ENCODE results near the gene KRTAP5-3.

The KRTAP5-3 gene

DNA sequence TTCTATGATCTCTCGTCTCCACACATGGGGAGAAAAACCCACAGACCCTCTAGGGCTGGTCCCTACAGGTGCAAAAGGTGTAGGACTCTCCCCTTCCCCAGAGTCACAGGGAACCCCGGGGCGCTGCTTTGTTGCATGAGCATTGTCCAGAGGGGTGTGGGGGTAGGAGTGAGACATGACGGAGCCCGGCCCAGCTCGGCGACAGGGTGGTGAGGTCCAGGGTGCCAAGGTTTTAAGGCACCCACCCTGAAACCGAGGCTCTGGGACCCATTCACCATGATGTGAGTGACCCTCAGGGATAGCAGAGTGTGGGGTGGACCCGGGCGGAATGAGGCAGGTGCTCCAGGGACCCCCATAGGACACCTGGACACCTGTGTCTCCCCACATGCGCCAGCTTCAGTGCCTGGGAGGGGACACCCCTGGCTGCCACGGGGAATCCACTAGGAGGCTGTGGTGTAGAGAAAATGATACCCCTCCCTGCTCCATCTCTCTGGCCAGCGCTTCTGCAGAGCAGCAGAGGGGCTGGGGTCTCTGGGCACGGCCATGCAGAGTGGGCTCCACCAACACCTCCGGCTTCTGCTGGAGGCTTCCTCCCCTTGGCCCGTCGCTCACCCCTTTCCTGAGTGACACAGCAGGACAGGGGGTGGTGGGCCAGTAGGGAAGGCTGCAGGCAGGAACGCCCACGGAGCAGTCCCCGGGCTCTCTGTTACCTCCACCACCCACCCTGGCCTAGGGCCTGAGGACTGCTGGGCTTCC is 36.5 kb upstream of the KRTAP5-3 start:
- in situ Hi-C loops (cut with MboI; ENCODE audit: low sequenced_read_pairs): no loop called here

DNA sequence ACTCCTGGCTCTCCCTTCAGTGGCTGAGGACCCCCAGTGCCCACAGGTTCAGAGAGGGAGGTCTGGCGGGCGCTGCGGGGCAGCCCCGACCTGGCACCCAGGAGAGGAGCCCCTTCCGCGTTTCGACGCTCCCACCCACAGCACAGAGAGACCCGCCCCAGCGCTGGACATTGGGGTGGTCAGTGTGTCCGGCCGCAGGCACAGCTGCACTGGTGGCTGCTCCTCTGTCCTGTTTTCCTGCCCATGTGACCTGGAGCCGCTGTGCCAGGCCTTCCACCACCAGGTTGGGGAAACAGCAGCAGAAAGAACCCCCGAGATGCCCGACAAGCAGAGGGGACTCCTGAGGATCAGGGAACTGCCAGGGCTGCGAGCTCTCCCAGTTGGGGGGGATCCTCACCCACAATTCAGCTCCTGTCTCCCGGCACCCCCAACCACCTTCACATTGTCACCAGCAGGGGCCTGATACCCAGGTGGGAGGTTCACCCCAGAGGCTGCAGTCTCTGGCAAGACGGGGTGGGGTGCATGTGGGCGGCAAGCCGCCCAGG is 35.0 kb upstream of the KRTAP5-3 start:
- in situ Hi-C loops (cut with MboI; ENCODE audit: low sequenced_read_pairs): no loop called here

DNA sequence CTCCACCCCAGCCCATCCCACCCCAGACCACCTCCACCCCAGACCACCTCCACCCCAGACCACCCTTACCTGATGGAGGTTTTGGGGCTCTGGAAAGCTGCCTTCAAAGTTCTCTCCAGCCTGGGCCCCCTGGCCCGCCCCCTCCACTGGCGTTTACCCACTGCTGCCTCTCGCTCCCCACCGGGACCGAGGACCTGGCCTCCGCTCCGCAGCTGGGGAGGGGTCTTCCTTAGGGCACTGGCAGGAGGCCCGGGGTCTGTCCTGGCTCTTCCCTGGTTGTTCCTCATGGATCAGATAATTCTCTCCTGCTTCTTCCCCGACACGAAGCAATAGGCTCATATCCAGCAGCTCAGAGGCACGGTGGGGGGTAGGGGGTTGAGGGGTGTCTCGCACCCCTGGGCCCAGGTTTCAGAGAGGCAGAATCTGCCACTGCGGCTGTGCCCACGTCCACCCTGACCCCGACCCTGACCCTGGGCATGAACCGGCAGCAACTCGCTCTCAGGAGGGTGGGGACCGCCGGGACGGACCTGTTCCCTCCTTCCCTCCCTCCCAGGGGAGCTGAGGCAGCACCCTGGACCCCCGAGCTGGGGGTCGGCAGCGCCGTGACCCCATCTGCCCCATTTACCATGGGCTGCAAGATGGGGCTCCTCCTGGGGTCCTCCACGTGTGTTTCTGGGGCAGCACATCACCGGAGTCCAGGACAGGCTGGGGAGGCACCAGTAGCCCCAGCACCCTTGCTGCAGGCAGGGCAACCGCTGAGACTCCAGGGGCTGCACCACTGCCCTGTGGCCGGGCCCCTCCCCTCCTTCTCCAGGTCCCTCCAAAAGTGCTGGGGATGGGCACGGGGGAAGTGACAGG is 34.3 kb upstream of the KRTAP5-3 start:
- in situ Hi-C loops (cut with MboI; ENCODE audit: low sequenced_read_pairs): no loop called here

DNA sequence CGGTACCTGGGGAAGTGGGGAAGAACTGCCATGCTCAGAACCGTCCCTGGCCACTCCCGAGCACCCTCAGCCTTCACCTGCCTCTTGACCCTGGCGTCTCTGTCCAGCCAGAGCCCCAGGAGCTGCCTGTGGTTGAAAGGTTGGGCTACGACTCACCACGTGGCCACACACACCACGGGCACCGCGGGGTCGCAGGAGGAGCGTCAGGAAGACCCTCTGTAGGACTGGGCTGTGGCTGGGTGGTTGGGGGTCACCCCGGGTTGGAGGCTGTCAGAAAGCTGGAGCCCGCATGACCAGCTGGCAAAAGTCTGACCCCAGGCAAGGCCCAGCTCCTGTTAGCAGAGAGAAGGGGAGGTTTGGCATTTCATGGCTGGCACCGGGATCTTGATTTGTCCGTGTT is 32.8 kb upstream of the KRTAP5-3 start:
- in situ Hi-C loops (cut with MboI; ENCODE audit: low sequenced_read_pairs): no loop called here

DNA sequence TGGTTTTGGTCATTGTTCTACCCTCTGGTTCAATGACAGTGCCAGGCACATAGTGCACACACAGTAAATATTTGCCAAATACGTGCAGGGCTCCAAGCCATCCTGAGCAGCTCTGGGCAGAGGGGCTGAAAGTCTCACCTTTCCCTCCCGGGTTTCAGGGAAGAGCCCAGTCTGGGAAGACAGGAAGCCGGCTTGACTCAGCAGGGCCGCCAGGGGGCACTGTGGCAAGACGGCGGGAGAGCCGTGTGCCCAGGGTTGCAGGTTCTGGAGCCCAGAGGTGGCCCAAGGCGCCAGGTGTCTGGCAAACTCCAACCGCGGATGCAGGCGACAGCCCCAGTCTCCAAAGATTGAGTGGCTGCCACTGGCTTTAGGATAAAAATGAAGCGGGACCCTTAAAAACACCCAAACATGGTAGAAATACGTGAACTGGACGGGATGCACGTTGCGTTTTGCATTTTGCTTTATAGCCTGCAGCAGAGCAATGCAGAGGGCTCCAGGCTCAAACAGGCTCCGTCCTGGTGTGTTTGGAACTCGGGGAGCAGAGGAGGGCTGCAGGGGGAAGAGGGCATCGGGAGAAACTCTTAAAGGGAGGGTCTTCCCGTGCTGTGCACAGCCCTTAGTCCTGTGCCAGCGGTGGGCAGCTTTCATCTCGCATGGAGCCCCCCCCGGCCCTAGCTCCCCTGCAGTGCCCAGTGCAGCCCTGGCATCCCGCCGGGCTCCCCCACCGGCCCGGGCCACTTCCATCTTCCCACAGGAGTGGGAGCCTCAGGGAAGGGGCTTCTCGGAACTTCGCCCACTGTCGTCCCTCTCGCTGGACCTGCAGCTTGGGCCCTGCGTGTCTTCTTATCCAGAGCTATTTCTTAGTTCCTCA is 32.0 kb upstream of the KRTAP5-3 start:
- in situ Hi-C loops (cut with MboI; ENCODE audit: low sequenced_read_pairs): no loop called here

DNA sequence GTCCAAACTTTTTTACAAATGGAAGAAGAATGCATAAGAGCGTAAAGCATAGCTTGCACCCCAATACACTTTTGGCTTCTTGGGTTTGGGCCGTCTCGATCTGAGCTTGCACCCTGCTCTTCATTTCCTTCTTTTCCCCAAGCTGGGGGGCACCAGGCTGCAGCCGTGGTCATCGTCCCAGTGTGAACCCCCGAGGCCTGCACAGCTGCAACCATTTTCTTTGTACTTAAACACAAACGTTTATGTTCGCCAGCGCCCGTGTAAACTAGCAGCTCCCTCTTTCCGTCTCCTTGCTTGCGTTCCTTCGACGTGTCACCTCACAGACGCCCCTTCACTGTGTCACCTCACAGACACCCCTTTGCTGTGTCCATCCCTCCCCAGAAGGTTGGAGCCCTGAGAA is 31.4 kb upstream of the KRTAP5-3 start:
- in situ Hi-C loops (cut with MboI; ENCODE audit: low sequenced_read_pairs): no loop called here

DNA sequence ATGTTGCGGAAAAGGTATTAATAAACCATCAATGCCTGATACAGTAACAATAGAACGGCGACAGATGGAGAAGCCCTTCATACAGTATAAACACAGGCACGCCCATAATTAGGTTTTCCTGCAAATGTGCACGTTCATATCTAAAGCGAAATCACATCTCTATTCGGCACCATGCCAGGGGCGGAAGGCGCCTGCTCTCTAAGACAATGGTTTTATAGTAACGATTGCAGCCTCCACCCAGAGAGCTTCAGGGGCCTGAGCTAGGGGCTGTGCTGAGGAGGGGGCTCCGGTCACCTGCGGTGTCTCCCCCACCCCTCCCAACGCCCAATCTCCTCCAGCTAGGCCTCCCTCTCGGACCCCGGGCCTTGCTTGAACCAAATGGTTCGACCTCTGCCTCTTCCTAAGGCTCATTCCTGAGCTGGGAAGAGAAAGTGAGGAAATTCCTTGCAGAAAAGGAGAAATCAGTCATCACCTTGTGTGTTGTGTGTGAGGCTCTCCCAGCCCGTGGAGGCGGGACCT is 30.9 kb upstream of the KRTAP5-3 start:
- in situ Hi-C loops (cut with MboI; ENCODE audit: low sequenced_read_pairs): no loop called here

DNA sequence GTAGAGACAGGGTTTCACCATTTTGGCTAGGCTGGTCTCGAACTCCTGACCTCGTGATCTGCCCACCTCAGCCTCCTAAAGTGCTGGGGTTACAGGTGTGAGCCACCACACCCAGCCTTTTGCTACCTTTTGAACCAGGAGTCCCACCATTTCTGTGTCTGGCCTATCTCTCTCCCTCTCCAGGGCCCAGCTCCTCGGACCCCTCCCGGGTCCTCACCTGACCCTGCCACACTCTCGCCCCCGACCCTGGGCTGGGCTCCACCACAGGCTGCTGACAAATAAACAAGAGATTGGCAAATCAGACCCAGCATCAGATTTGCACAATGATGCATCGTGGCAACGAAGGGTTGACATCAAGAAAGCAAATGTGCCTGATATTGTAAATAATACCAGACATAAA is 30.1 kb upstream of the KRTAP5-3 start:
- in situ Hi-C loops (cut with MboI; ENCODE audit: low sequenced_read_pairs): no loop called here

DNA sequence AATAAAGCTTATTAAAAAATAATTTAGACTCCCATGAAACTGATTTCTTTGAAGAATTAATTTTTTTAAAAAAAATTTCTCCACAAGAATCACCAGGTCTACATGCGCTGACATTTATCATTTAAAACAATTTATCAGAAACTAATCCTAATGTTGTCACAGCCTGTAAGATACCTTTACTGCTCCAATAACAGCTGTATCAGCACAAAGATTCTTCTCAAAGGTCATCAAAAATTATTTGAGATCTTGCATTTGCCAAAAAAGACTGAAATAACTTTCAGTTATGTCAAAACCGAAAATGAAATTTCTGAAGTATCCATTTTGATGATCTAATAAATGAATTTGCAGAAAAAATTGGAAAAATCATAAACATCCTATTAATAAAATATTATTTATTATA is 29.4 kb upstream of the KRTAP5-3 start:
- in situ Hi-C loops (cut with MboI; ENCODE audit: low sequenced_read_pairs): no loop called here

DNA sequence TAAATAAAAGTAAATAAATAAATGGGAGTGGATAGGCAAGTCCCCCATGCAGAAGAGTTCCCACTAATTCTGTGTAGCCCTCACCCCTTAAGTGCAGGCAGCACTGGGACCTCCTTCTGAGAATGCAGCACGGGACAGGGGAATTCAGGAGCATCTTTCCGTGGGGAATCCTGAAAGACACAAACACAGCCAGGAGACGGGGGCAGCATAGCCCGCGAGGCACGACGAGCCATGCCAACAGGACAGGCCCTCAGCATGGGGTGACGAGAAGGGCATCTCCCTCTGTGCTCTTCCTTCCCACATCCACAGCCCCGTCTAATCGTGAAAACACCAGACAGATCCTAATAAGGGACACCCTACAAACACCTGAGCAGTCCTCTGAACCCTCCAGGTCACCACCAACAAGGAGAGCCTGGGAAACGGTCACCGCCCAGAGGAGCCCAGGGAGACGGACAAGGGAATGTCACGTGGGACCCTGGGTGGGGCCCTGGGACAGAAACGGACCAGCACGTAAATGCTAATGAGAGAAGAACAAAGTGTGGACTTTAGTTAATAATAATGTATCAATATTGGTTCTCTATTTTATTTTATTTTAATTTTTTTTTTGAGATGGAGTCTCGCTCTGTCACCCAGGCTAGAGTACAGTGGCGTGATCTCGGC is 28.2 kb upstream of the KRTAP5-3 start:
- in situ Hi-C loops (cut with MboI; ENCODE audit: low sequenced_read_pairs): no loop called here

DNA sequence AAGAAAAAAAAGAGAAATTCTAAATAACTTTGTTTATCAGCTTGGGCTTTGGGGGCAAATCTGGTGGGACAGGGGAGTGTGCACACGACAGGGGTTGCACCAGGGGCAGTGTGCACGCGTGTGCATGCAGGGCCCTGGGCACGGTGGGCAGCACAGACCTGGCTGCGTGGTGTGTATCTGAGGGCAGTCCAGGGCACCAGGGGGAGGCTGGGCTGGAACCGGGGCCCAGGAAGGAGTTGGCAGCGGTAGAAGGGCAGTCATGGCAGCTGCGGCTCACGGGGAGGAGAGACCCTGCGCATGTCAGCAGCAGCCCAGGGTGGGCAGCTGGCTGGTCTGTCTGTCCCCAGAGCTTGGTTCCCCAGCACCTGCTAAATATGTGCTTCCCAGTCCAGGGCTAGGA is 25.6 kb upstream of the KRTAP5-3 start:
- in situ Hi-C loops (cut with MboI; ENCODE audit: low sequenced_read_pairs): no loop called here

DNA sequence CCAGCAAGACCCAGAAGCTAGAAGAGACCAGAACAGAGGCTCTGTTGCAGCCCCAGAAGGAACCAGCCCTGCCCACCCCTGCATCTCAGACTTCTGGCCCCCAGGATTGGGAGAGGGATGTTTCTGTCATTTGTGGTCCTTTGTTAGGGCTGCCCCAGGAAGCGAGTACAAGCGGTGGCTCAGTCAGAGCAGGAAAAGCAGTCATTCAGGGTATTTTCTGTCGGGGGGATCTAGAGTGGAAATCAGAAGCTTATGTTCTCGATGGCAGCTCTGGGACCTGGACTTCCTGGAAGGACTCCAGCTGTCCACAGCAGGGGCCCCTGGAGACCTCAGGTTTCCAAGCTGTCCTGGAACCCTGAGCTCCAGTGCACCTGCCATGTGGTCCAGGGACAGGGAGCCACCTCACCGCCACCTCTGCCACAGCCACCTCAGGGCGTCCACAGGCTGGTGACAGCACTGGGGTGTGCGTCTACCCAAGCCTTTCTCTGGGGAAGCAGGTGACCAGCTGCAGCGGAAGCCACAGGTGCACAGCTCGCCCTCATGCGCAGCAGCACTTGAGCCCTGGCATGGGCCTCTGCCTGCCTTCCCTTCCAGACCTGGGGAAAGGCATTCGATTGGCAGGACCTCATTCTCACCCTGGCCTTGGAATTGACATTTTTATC is 23.9 kb upstream of the KRTAP5-3 start:
- in situ Hi-C loops (cut with MboI; ENCODE audit: low sequenced_read_pairs): no loop called here

DNA sequence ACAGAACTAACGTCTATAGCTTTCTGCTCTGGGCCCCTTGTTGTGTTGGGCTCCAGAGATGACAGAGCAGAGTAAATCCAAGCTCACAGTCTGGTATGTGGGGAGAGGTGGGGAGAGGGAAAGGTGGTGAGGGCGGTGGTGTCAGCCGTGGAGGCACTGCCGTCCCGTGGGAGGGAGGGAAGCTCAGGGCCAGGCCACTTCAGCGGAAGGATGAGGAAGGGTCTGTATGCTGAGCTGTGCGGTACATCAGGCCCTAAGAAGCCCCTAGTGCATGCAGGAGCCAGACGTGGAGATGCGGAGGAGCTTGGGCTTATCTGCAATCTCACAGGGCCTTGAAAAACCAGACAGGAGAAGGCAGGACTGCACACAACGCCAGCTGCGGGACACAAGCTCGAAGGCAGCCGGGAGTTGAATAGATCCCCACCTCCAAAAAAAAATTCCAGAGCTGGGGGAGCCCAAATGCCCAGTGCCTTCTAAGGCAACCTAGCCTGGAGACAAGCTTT is 22.9 kb upstream of the KRTAP5-3 start:
- in situ Hi-C loops (cut with MboI; ENCODE audit: low sequenced_read_pairs): no loop called here

DNA sequence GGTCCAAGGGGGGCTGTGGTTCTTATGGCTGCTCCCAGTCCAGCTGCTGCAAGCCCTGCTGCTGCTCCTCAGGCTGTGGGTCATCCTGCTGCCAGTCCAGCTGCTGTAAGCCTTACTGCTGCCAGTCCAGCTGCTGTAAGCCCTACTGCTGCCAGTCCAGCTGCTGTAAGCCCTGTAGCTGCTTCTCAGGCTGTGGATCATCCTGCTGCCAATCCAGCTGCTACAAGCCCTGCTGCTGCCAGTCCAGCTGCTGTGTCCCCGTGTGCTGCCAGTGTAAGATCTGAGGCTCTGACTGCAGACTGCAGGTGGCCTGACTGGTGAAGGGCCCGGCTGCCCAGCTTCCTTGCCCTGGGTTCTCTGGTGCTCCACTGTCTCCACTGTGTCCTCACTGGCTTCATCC is 22.0 kb upstream of the KRTAP5-3 start:
- in situ Hi-C loops (cut with MboI; ENCODE audit: low sequenced_read_pairs): no loop called here

DNA sequence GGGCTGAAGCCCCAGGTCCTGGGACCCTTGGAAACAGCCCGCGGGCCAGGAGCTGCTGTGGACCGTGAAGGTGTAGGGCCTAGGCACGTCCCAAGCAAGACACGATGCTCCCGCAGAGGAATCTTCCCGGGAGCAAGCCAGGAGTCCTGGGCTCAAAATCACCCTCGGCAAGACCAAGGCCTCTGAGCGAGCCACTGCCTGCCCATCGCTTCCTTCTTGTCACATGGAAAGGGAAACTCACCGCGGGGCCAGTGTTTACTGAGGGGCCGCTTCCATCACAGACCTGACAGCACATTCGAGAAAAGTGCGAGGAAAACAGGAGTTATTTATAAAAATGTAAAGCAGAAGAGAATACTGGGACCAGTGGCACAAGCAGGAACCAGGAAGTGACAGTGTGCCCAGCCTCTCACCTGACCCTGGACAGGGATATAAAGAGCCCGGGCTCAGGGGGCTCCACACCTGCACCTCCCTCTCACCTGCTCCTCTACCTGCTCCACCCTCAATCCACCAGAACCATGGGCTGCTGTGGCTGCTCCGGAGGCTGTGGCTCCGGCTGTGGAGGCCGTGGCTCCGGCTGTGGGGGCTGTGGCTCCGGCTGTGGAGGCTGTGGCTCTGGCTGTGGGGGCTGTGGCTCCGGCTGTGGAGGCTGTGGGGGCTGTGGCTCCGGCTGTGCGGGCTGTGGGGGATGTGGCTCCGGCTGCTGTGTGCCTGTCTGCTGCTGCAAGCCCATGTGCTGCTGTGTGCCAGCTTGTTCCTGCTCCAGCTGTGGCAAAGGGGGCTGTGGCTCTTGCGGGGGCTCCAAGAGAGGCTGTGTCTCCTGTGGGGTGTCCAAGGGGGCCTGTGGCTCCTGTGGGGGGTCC is 21.3 kb upstream of the KRTAP5-3 start, which contains the start of gene KRTAP5-5:
TSS of gene KRTAP5-5 (plus strand) at position 450 of the 860 bp plus-strand sequence. CDS start at position 516, 66 bp downstream.
- in situ Hi-C loops (cut with MboI; ENCODE audit: low sequenced_read_pairs): no loop called here

DNA sequence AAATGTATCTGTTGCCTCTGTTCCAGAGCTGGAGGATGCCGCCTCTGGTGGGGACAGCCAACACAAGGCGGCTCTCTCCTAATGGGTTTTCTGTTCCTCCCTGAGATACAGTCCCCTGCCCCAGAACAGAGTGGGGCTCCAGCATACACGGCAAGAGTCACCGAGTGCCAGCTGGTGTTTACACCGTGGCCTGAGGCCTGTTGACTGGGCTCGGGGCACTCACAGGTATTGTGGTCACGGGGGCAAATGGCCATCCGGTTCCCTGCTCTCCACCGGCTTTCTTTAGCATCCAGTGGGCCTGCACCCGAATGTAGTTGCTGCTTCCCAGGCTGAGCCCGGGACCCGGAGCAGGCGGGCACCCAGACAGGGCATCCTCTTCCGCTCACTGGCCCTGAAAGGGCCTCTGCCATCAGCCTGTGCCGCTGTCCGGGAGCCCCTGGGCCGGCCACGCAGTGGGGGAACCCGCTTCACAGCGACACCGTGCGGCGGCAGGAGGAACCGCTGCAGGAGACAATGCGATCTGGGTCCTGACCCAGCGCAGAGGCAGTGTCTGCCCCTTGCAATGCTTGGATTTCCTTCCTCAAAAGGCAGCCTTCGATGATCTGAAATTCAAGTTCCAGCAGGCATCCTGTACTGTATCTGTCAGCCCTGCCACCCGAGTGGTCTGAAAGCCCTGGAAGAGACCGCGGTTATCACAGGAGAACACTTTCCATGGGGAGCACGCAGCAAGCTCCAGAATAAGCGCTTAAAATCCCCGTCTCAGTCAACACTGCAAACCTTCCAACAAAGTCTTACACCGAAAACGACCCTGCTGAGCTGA is 20.5 kb upstream of the KRTAP5-3 start:
- in situ Hi-C loops (cut with MboI; ENCODE audit: low sequenced_read_pairs): no loop called here

DNA sequence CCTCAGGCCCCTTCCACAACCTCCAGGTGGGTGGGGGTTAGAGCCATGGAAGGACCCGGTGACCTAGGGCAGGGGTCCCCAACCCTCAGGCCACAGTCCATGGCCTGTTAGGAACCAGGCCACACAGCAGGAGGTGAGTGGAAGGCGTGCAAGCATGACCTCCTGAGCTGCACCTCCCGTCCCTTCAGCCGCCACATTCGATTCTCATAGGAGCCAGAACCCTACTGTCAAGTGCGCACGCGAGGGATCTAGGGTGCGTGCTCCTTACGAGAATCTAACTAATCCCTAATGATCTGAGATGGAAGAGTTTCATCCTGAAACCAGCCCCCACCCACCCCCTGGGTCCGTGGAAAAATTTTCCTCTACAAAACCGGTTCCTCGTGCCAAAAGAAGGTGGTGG is 17.3 kb upstream of the KRTAP5-3 start:
- in situ Hi-C loops (cut with MboI; ENCODE audit: low sequenced_read_pairs): no loop called here

DNA sequence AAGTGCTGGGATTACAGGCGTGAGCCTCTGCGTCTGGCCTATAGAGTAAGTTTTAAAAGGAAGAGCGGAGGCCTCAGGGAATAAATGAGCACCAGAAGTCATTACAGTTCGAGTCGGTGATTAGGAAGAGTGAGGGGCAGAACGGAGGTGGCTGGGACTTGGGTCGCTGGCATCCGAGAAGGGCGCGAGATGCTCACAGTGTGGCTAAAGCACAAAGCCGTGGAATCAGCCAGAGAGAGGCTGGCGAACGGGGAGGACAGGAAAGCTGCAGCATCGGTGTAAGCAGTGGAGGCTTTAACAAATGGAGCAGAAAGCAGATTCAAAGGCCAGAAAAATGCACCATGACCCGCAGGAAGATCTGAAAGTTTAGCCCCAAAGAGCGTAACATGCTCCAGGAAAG is 16.4 kb upstream of the KRTAP5-3 start:
- in situ Hi-C loops (cut with MboI; ENCODE audit: low sequenced_read_pairs): no loop called here

All from HL-60/S4 treated with retinoic acid at 250 ng/mL for 4 days and 3 days (cell line).